Measurements from ENCODE around the gene PCDHB16.
"Not testable (repeated sequence)": the region's sequence is repeated elsewhere in the genome, so short reads cannot be mapped to it uniquely, and the experiment has no call there.

Gene PCDHB16

GRCh38 chr5:141182248-141182647, at the start of gene PCDHB16:
TSS of gene PCDHB16 (plus strand) at chr5:141182387. CDS start at chr5:141182560, 173 bp downstream.
- Histone ChIP-seq H3K27me3 (no peaks in the 10 kb centered on the region), H3K4me2 (no peak within 1 kb of the TSS), H3K9ac (no peak within 1 kb of the TSS), H3K9me3 (peaks cover 37% of the 10 kb centered on the region), H3K4me3 (no peak within 1 kb of the TSS), H3K27ac (no peak within 1 kb of the TSS), H3K36me3 (no peaks in the 10 kb centered on the region), H4K20me1 (no peaks in the 10 kb centered on the region), H3K4me1 (no peaks in the 10 kb centered on the region)
- no peak for TF ChIP-seq Cebpa-rat (IDR thresholded peaks at IDR 0.05)

DNA sequence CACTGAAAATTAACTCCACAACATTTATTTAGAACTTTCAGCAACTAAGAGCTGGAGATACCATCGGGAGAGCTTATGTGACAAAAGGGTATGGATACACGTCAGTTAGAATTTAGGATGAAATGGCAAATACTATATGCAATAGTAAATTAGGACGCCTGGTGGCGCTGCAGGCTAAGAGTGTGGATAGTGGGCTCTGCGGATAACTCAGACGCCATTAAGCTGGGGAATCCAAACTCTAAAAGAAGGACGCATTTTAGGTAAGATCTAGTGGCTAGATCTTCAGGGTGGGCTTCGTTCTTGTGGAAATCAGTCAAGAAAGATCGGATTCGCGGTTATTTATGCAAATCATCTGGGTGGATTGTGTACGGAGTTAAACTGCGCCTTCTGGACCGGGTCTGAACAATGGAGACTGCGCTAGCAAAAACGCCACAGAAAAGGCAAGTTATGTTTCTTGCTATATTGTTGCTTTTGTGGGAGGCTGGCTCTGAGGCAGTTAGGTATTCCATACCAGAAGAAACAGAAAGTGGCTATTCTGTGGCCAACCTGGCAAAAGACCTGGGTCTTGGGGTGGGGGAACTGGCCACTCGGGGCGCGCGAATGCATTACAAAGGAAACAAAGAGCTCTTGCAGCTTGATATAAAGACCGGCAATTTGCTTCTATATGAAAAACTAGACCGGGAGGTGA, 47.0 kb upstream of the PCDHB16 start, which contains the start of gene PCDHB5:
PCDHB5 (plus strand) TSS at position 177 of the 688 bp plus-strand sequence; CDS start at position 406, 229 bp downstream.
- no peaks in the 10 kb centered on the region for H3K36me3 ChIP-seq
- H3K4me3 ChIP-seq = no peak within 1 kb of the TSS
- no peak within 1 kb of the TSS for H3K4me2 ChIP-seq
- no peak for TF ChIP-seq Cebpa-rat (IDR thresholded peaks at IDR 0.05)
- no peak within 1 kb of the TSS for H3K27ac ChIP-seq
- H3K4me1 ChIP-seq = no peaks in the 10 kb centered on the region
- no peaks in the 10 kb centered on the region for H3K27me3 ChIP-seq
- H3K9ac ChIP-seq = no peak within 1 kb of the TSS
- no peaks in the 10 kb centered on the region for H4K20me1 ChIP-seq
- peaks cover 35% of the 10 kb centered on the region for H3K9me3 ChIP-seq

- H4K20me1 ChIP-seq = no peaks in the 10 kb centered on the region
- no peaks in the 10 kb centered on the region for H3K4me1 ChIP-seq
- no peak overlapping the region for H3K27ac ChIP-seq
- H3K9ac ChIP-seq = no peak overlapping the region
- no peak overlapping the region for H3K4me2 ChIP-seq
- H3K9me3 ChIP-seq = peaks cover 35% of the 10 kb centered on the region
- H3K36me3 ChIP-seq = no peaks in the 10 kb centered on the region
- no peaks in the 10 kb centered on the region for H3K27me3 ChIP-seq
- TF ChIP-seq Cebpa-rat (IDR thresholded peaks at IDR 0.05) = no peak
- no peak overlapping the region for H3K4me3 ChIP-seq
Measured at GRCh38 chr5:141135718-141136266, 46.4 kb upstream of the PCDHB16 start.

DNA sequence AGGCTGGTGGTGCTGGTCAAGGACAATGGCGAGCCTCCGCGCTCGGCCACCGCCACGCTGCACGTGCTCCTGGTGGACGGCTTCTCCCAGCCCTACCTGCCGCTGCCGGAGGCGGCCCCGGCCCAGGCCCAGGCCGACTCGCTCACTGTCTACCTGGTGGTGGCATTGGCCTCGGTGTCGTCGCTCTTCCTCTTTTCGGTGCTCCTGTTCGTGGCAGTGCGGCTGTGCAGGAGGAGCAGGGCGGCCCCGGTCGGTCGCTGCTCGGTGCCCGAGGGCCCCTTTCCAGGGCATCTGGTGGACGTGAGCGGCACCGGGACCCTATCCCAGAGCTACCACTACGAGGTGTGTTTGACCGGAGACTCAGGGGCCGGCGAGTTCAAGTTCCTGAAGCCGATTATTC, 44.8 kb upstream of the PCDHB16 start:
- not testable (repeated sequence) for H3K4me2 ChIP-seq, H3K27me3 ChIP-seq, H4K20me1 ChIP-seq, H3K36me3 ChIP-seq, H3K27ac ChIP-seq, H3K4me3 ChIP-seq, H3K9ac ChIP-seq, H3K4me1 ChIP-seq
- H3K9me3 ChIP-seq = peaks cover 35% of the 10 kb centered on the region

GRCh38 chr5:141149812-141150211, 32.4 kb upstream of the PCDHB16 start, which contains the start of gene PCDHB6:
TSS of gene PCDHB6 (plus strand) at chr5:141150057. CDS start at chr5:141150258, 201 bp downstream.
- Histone ChIP-seq H3K9ac (no peak within 1 kb of the TSS), H3K9me3 (peaks cover 35% of the 10 kb centered on the region), H3K36me3 (no peaks in the 10 kb centered on the region), H3K4me1 (no peaks in the 10 kb centered on the region), H4K20me1 (no peaks in the 10 kb centered on the region), H3K27ac (no peak within 1 kb of the TSS), H3K4me3 (no peak within 1 kb of the TSS), H3K27me3 (no peaks in the 10 kb centered on the region), H3K4me2 (no peak within 1 kb of the TSS)
- TF ChIP-seq Cebpa-rat (IDR thresholded peaks at IDR 0.05) = no peak

GRCh38 chr5:141150224-141150992, 31.8 kb upstream of the PCDHB16 start:
- no peaks in the 10 kb centered on the region for H3K4me1 ChIP-seq
- no peaks in the 10 kb centered on the region for H3K27me3 ChIP-seq
- no peak for TF ChIP-seq Cebpa-rat (IDR thresholded peaks at IDR 0.05)
- H3K9me3 ChIP-seq = peaks cover 36% of the 10 kb centered on the region
- H4K20me1 ChIP-seq = no peaks in the 10 kb centered on the region
- H3K4me3 ChIP-seq = no peak overlapping the region
- H3K9ac ChIP-seq = no peak overlapping the region
- H3K4me2 ChIP-seq = no peak overlapping the region
- H3K27ac ChIP-seq = no peak overlapping the region
- H3K36me3 ChIP-seq = no peaks in the 10 kb centered on the region

- Histone ChIP-seq H3K36me3 (no peaks in the 10 kb centered on the region), H3K4me3 (no peak overlapping the region), H3K4me1 (no peaks in the 10 kb centered on the region), H3K9ac (no peak overlapping the region), H3K9me3 (peaks cover 41% of the 10 kb centered on the region), H3K27me3 (no peaks in the 10 kb centered on the region), H3K4me2 (no peak overlapping the region), H3K27ac (no peak overlapping the region), H4K20me1 (no peaks in the 10 kb centered on the region)
- TF ChIP-seq Cebpa-rat (IDR thresholded peaks at IDR 0.05) = no peak
Measured at GRCh38 chr5:141150993-141151325, 31.2 kb upstream of the PCDHB16 start.

DNA sequence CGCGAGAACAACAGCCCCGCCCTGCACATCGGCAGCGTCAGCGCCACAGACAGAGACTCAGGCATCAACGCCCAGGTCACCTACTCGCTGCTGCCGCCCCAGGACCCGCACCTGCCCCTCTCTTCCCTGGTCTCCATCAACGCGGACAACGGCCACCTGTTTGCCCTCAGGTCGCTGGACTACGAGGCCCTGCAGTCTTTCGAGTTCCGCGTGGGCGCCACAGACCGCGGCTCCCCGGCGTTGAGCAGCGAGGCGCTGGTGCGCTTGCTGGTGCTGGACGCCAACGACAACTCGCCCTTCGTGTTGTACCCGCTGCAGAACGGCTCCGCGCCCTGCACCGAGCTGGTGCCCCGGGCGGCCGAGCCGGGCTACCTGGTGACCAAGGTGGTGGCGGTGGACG, 30.6 kb upstream of the PCDHB16 start:
- not testable (repeated sequence) for H3K4me3 ChIP-seq, H3K9ac ChIP-seq, H3K27me3 ChIP-seq, H4K20me1 ChIP-seq, H3K4me1 ChIP-seq, H3K4me2 ChIP-seq, H3K27ac ChIP-seq, H3K36me3 ChIP-seq
- peaks cover 48% of the 10 kb centered on the region for H3K9me3 ChIP-seq

DNA sequence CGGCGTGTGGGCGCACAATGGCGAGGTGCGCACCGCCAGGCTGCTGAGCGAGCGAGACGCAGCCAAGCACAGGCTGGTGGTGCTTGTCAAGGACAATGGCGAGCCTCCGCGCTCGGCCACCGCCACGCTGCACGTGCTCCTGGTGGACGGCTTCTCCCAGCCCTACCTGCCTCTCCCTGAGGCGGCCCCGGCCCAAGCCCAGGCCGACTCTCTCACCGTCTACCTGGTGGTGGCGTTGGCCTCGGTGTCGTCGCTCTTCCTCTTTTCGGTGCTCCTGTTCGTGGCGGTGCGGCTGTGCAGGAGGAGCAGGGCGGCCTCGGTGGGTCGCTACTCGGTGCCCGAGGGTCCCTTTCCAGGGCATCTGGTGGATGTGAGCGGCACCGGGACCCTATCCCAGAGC, 30.1 kb upstream of the PCDHB16 start:
- H3K4me2 ChIP-seq, H3K4me3 ChIP-seq, H3K36me3 ChIP-seq, H3K27ac ChIP-seq, H3K4me1 ChIP-seq, H3K27me3 ChIP-seq, H4K20me1 ChIP-seq, H3K9ac ChIP-seq: not testable (repeated sequence)
- peaks cover 53% of the 10 kb centered on the region for H3K9me3 ChIP-seq

All from BLaER1 (cell line).